ENCODE results near the gene EPM2AIP1. TPM values are rescaled to one million over a fixed set of nuclear protein-coding genes. Genes with fewer than 3 reads are reported as not detected.

Gene EPM2AIP1
- total and polyA plus RNA-seq, 9 of the 15 experiments (the other 6 are each of a cell fraction or from before 2014, with no cell fraction given), result 6.7 to 44.8 (median 25.2) TPM

DNA sequence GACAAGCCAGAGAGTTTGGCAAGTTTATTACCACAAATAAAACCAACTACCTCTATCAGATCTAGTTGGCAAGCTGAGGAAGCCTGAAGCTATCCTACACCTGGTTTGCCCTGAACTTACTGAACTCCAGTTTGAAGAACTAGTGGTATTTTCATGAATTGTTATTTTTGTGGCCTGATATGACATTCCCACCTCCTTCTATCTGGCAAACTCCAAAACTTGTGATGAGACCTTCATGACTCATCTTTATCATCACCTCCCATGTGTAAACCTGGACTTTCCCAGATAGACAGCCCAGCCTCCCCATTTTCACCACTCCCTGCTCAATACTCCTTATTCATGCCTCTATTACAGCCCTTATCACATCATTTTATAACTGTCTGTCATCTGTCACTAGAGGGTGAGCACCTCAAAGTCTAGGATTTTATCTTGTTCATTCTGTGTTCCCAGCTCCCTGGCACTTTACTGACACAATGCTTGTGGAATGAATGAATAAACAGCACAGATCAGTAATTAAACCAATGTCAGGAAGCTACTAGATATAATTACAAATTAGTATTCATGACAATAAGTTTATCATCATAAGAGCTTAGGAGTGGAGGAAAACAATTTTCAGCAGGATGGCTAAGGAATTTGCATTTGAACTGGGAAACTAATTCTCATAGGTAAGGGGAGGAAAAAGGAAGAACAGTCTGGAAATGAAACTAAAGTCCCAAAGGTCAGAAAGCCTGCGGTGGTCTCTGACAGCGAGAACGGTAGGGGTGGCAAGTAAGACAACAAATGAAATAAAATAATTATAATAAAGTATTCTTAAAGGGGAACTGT is 34.9 kb downstream of the EPM2AIP1 start (continued):
- TF ChIP-seq, protein P1, sequence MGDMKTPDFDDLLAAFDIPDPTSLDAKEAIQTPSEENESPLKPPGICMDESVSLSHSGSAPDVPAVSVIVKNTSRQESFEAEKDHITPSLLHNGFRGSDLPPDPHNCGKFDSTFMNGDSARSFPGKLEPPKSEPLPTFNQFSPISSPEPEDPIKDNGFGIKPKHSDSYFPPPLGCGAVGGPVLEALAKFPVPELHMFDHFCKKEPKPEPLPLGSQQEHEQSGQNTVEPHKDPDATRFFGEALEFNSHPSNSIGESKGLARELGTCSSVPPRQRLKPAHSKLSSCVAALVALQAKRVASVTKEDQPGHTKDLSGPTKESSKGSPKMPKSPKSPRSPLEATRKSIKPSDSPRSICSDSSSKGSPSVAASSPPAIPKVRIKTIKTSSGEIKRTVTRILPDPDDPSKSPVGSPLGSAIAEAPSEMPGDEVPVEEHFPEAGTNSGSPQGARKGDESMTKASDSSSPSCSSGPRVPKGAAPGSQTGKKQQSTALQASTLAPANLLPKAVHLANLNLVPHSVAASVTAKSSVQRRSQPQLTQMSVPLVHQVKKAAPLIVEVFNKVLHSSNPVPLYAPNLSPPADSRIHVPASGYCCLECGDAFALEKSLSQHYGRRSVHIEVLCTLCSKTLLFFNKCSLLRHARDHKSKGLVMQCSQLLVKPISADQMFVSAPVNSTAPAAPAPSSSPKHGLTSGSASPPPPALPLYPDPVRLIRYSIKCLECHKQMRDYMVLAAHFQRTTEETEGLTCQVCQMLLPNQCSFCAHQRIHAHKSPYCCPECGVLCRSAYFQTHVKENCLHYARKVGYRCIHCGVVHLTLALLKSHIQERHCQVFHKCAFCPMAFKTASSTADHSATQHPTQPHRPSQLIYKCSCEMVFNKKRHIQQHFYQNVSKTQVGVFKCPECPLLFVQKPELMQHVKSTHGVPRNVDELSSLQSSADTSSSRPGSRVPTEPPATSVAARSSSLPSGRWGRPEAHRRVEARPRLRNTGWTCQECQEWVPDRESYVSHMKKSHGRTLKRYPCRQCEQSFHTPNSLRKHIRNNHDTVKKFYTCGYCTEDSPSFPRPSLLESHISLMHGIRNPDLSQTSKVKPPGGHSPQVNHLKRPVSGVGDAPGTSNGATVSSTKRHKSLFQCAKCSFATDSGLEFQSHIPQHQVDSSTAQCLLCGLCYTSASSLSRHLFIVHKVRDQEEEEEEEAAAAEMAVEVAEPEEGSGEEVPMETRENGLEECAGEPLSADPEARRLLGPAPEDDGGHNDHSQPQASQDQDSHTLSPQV (IDR thresholded peaks at IDR 0.05), result no peak
- TF ChIP-seq NFE2 (IDR thresholded peaks at IDR 0.05; ENCODE audit: low read depth), result peak; percentile 92
- TF ChIP-seq, protein P2, sequence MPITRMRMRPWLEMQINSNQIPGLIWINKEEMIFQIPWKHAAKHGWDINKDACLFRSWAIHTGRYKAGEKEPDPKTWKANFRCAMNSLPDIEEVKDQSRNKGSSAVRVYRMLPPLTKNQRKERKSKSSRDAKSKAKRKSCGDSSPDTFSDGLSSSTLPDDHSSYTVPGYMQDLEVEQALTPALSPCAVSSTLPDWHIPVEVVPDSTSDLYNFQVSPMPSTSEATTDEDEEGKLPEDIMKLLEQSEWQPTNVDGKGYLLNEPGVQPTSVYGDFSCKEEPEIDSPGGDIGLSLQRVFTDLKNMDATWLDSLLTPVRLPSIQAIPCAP (CRISPR knock-in tag; IDR thresholded peaks at IDR 0.05; ENCODE audit: borderline replicate concordance), result no peak
- TF ChIP-seq, protein P3, sequence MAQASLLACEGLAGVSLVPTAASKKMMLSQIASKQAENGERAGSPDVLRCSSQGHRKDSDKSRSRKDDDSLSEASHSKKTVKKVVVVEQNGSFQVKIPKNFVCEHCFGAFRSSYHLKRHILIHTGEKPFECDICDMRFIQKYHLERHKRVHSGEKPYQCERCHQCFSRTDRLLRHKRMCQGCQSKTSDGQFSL (CRISPR knock-in tag; IDR thresholded peaks at IDR 0.05), result no peak
- TF ChIP-seq, protein P3 (tag; IDR thresholded peaks at IDR 0.05), result no peak
- no peak for TF ChIP-seq ZNF780A (CRISPR knock-in tag; IDR thresholded peaks at IDR 0.05)
- TF ChIP-seq, protein P4, sequence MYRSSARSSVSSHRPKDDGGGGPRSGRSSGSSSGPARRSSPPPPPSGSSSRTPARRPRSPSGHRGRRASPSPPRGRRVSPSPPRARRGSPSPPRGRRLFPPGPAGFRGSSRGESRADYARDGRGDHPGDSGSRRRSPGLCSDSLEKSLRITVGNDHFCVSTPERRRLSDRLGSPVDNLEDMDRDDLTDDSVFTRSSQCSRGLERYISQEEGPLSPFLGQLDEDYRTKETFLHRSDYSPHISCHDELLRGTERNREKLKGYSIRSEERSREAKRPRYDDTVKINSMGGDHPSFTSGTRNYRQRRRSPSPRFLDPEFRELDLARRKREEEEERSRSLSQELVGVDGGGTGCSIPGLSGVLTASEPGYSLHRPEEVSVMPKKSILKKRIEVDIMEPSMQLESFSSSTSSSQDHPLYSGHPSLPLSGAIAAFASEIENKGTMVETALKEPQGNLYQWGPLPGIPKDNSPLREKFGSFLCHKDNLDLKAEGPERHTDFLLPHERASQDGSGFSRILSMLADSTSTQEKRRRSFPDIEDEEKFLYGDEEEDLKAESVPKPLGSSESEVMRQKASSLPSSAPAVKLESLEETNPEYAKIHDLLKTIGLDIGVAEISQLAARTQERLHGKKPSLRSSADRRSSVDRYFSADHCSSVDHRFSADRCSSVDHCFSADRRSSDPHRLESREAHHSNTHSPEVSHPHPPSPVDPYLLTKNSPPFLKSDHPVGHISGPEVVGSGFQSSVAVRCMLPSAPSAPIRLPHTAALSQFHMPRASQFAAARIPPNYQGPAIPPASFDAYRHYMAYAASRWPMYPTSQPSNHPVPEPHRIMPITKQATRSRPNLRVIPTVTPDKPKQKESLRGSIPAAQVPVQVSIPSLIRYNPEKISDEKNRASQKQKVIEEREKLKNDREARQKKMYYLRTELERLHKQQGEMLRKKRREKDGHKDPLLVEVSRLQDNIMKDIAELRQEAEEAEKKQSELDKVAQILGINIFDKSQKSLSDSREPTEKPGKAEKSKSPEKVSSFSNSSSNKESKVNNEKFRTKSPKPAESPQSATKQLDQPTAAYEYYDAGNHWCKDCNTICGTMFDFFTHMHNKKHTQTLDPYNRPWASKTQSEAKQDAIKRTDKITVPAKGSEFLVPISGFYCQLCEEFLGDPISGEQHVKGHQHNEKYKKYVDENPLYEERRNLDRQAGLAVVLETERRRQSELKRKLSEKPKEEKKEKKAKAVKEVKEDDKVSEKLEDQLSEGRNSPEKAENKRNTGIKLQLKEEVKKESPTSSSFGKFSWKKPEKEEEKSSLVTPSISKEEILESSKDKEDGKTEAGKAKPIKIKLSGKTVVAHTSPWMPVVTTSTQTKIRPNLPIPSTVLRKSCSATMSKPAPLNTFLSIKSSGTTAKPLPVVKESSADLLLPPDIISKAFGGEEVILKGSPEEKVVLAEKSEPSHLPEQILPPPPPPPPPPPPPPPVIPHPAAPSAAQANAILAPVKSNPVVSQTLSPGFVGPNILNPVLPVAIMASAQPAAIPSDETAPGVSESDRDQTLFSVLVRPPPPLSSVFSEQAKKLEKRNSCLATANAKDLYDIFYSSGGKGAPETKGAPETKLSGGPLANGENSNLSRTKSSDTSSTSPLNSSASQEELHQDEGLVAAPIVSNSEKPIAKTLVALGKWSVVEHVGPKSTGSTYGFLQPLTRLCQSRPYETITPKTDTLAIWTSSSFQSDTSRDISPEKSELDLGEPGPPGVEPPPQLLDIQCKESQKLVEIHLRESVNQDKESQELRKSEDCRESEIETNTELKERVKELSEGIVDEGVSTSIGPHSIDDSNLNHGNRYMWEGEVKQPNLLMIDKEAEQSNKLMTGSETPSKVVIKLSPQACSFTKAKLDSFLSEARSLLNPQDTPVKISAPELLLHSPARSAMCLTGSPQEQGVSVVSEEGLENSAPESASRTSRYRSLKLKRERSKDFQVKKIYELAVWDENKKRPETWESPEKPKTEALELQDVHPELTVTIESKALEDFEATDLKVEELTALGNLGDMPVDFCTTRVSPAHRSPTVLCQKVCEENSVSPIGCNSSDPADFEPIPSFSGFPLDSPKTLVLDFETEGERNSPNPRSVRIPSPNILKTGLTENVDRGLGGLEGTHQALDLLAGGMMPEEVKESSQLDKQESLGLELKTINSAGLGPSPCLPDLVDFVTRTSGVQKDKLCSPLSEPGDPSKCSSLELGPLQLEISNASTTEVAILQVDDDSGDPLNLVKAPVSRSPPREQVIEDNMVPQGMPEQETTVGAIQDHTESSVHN (IDR thresholded peaks at IDR 0.05; ENCODE audit: borderline replicate concordance in 1 of 2, low read depth in 1 of 2), result peak in 1 of 2 experiments; percentile 89; a peak in 2 of 4 replicates
- TF ChIP-seq ZNF644 (tag; IDR thresholded peaks at IDR 0.05; ENCODE audit: low read depth), result peak; percentile 44
- TF ChIP-seq, protein P5, sequence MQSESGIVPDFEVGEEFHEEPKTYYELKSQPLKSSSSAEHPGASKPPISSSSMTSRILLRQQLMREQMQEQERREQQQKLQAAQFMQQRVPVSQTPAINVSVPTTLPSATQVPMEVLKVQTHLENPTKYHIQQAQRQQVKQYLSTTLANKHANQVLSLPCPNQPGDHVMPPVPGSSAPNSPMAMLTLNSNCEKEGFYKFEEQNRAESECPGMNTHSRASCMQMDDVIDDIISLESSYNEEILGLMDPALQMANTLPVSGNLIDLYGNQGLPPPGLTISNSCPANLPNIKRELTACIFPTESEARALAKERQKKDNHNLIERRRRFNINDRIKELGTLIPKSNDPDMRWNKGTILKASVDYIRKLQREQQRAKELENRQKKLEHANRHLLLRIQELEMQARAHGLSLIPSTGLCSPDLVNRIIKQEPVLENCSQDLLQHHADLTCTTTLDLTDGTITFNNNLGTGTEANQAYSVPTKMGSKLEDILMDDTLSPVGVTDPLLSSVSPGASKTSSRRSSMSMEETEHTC (IDR thresholded peaks at IDR 0.05), result peak; percentile 94
- TF ChIP-seq SNIP1 (IDR thresholded peaks at IDR 0.05; ENCODE audit: low read depth), result peak; percentile 52; the same call in 1 of the 2 replicates
